Osteoblast (primary cell): ENCODE results near the gene OR51E1. TPM values are rescaled to one million over a fixed set of nuclear protein-coding genes. Genes with fewer than 3 reads are reported as not detected.

Source experiments
- DNase-seq: peaks from one replicate; pipeline ENCODE4 v3.0.0; 2011; ENCODE audit warnings: low spot score, mixed read lengths; ENCODE audit not compliant: insufficient read length; ENCODE audit errors: missing footprints
- H2AFZ ChIP-seq: 2 replicates; pipeline ENCODE4 v1.6.0; 2011; ENCODE audit warnings: mild to moderate bottlenecking, low read length
- H3K27ac ChIP-seq: 2 replicates; pipeline ENCODE4 v1.5.1; 2011; ENCODE audit warnings: mild to moderate bottlenecking, low read depth, low read length, moderate library complexity
- H3K27me3 ChIP-seq: 2 replicates; pipeline ENCODE4 v1.6.0; 2012; ENCODE audit warnings: mild to moderate bottlenecking, control low read depth, inconsistent platforms, low read length, moderate library complexity; ENCODE audit not compliant: insufficient read depth
- H3K36me3 ChIP-seq: 2 replicates; pipeline ENCODE4 v1.5.1; 2011; ENCODE audit warnings: mild to moderate bottlenecking, low read length, control low read depth, moderate library complexity; ENCODE audit not compliant: insufficient read depth
- H3K4me1 ChIP-seq: 2 replicates; pipeline ENCODE4 v1.5.1; 2011; ENCODE audit warnings: mild to moderate bottlenecking, low read length, control low read depth, moderate library complexity; ENCODE audit not compliant: insufficient read depth
- H3K4me2 ChIP-seq: 2 replicates; pipeline ENCODE4 v1.6.0; 2011; ENCODE audit warnings: mild to moderate bottlenecking, low read length; ENCODE audit not compliant: insufficient read depth
- H3K4me3 ChIP-seq: fragments of 200-600 bp; sonication (generic); 3 replicates; pipeline ENCODE4 v1.5.1; 2012; ENCODE audit warnings: mild to moderate bottlenecking, low read length, inconsistent platforms; ENCODE audit not compliant: insufficient read depth
- H3K79me2 ChIP-seq: 2 replicates; pipeline ENCODE4 v1.6.0; 2012; ENCODE audit warnings: mild to moderate bottlenecking, low read length, control low read depth, inconsistent platforms; ENCODE audit not compliant: insufficient read depth
- H3K9me3 ChIP-seq: 2 replicates; pipeline ENCODE4 v1.5.1; 2011; ENCODE audit warnings: low read depth, low read length, control low read depth
- H4K20me1 ChIP-seq: 2 replicates; pipeline ENCODE4 v1.6.0; 2012; ENCODE audit warnings: mild to moderate bottlenecking, low read length, control low read depth; ENCODE audit not compliant: insufficient read depth
- CTCF ChIP-seq: IDR thresholded peaks from 2 replicates; pipeline ENCODE4 v1.5.1; 2011; ENCODE audit warnings: mild to moderate bottlenecking, low read depth, low read length, moderate library complexity; ENCODE audit errors: extremely low read depth
- total RNA-seq: library from RNA; depleted of rRNA; stranded (reverse); fragments of >200 nt; gene quantifications from 2 replicates; pipeline ENCODE4 v1.2.3, GENCODE V29; 2012

Gene OR51E1
- total RNA-seq, 1 donor, result not detected

GRCh38 chr11:4682623-4683419 lies 39.0 kb downstream of the OR51E1 start:
- DNase-seq, result no peak
- H3K27ac ChIP-seq, result no peak overlapping the region

GRCh38 chr11:4684631-4685285 lies 41.0 kb downstream of the OR51E1 start:
- Histone ChIP-seq H3K27me3 (no peaks in the 10 kb centered on the region), H3K4me1 (no peaks in the 10 kb centered on the region), H3K4me3 (no peak overlapping the region), H3K4me2 (no peak overlapping the region), H3K9me3 (no peaks in the 10 kb centered on the region), H2AFZ (no peak overlapping the region), H4K20me1 (no peaks in the 10 kb centered on the region), H3K27ac (no peak overlapping the region), H3K79me2 (no peaks in the 10 kb centered on the region), H3K36me3 (no peaks in the 10 kb centered on the region)
- no peak for TF ChIP-seq CTCF
- no peak for DNase-seq

More at GRCh38 chr11:4682623-4683419, 39.0 kb downstream of the OR51E1 start:
- no peak for TF ChIP-seq CTCF
- H3K36me3 ChIP-seq, result no peaks in the 10 kb centered on the region
- no peak overlapping the region for H3K4me2 ChIP-seq
- H3K4me1 ChIP-seq, result no peaks in the 10 kb centered on the region
- H3K27me3 ChIP-seq, result no peaks in the 10 kb centered on the region
- no peaks in the 10 kb centered on the region for H4K20me1 ChIP-seq
- no peak overlapping the region for H2AFZ ChIP-seq
- H3K9me3 ChIP-seq, result no peaks in the 10 kb centered on the region
- H3K4me3 ChIP-seq, result no peak overlapping the region
- H3K79me2 ChIP-seq, result no peaks in the 10 kb centered on the region

- Histone ChIP-seq H3K4me2 (no peak overlapping the region), H3K9me3 (no peaks in the 10 kb centered on the region), H3K27me3 (no peaks in the 10 kb centered on the region), H3K4me3 (no peak overlapping the region), H4K20me1 (no peaks in the 10 kb centered on the region), H2AFZ (no peak overlapping the region), H3K36me3 (no peaks in the 10 kb centered on the region), H3K27ac (no peak overlapping the region), H3K79me2 (no peaks in the 10 kb centered on the region), H3K4me1 (no peaks in the 10 kb centered on the region)
- DNase-seq, result no peak
- no peak for TF ChIP-seq CTCF
Measured at GRCh38 chr11:4695442-4695841, 51.7 kb downstream of the OR51E1 start.

- Histone ChIP-seq H3K79me2 (no peaks in the 10 kb centered on the region), H2AFZ (no peak within 1 kb of the TSS), H3K4me1 (no peaks in the 10 kb centered on the region), H3K9me3 (no peaks in the 10 kb centered on the region), H3K36me3 (no peaks in the 10 kb centered on the region), H3K4me2 (no peak within 1 kb of the TSS), H3K4me3 (no peak within 1 kb of the TSS), H3K27ac (no peak within 1 kb of the TSS), H3K27me3 (no peaks in the 10 kb centered on the region), H4K20me1 (no peaks in the 10 kb centered on the region)
- TF ChIP-seq CTCF, result no peak
- no peak for DNase-seq
Measured at GRCh38 chr11:4697585-4697984, 53.8 kb downstream of the OR51E1 start, which contains the start of gene OR51E2. TSS of gene OR51E2 (minus strand) at chr11:4697853. CDS start at chr11:4682711, 15,142 bp downstream.
